NCI-H748 (cell line): Measurements from ENCODE around the gene ATP2B1.

Experiments used
- DNase-seq: peaks from one replicate; lab custom pipeline; 2025; ENCODE audit not compliant: unreplicated experiment; lab: John Stamatoyannopoulos, UW

Gene ATP2B1

DNA sequence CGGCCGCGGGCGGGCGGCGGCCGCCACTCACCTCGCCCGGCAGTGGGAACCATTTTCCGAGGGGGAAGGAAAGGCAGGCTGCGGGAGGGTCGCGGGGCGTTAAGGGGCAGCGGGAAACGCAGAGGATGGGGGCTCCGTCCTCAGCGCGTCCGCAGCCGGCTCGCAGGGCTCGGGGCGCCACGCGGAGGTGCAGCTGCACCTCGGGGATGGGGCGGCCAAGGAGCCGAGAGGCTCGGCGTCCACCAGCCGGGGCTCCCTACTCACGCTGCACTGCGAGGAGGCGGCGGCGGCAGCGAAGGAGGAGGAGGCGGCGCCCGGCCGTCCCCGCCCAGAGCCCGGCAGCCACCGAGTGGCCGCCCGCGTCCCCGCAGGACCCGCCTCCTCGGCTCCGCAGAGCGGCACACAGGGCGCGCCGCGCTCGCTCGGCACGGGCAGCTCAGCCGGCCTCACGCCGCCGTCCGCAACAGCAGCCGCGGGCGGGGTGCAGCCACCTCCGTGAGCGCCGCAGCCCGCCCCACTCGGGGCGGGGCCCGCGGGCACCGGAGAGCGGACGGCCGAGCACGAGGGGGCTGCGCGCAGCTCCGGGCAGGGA is at the start of gene ATP2B1:
Gene ATP2B1 (minus strand): TSS at position 274 of the 592 bp plus-strand sequence. CDS start 52,952 bp downstream, outside the sequence.
- peak; percentile 93 for DNase-seq

DNA sequence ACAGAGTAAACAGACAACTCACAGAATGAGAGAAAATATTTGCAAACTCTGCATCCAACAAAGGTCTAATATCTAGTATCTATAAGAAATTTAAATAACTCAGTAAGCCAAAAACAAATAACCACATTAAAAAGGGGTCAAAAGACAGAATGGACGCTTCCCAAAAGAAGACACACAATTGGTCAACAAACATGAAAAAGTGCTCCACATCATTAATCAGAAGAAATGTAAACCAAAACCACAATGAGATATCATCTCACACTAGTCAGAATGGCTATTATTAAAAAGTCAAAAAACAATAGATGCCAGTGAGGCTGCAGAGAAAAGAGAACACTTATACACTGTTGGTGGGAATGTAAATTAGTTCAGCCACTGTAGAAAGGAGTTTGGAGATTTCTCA is 49.3 kb upstream of the ATP2B1 start:
- peak; percentile 21 for DNase-seq

DNA sequence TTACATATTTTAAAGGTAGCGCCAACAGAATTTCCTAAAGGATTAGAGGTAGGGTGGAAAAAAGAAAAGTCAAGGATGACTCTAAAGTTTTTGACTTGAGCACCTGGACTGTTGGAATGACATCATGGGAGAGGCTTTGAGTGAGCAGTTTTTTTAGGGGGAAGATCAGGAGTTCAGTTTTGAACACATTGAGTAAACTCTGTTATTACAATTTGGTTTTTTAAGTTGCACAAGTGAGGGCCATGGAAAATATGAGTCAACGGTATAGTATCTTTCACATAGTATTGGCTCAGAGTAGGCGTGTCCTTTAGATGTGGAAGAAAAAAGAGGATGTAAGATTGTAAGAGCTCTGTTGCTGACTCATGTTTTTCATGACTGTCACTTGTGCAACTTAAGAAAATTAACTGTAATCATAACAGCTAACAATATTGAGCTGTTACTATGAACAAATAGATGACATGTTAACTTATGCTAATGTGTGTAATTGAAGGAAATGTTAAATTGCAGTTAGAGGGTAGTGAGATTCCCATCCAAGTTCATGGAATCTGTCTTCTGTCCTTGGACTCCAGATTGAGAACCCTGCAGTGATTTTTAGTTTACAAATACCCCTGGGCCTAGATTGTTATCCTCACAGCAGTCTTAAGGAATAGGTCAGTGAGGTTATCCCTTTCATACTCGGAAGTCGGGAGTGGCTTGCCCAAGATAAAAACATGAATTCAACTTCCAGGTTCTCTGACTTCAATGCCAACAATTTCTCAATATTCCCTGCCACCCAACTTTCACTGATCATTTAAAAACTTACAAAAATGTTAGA is 48.2 kb upstream of the ATP2B1 start:
- DNase-seq: no peak

DNA sequence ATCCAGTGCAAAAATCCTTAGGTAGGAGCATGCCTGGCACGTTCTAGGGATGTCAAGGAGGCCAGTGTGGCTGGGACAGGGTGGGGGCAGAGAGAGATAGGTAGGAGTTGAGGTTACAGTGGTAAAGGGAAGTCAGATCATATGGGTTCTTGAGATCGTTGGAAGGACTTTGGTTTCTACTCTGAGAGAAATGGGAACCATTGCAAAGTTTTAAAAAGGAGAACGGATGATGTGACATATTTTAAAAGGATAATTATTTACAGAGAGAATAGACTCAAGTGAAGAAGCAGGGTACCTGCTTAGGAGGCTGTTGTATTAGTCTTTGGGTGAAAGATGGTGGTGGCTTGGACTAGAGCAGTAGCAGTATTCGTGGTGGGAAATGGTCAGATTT is 47.6 kb upstream of the ATP2B1 start:
- DNase-seq: no peak

DNA sequence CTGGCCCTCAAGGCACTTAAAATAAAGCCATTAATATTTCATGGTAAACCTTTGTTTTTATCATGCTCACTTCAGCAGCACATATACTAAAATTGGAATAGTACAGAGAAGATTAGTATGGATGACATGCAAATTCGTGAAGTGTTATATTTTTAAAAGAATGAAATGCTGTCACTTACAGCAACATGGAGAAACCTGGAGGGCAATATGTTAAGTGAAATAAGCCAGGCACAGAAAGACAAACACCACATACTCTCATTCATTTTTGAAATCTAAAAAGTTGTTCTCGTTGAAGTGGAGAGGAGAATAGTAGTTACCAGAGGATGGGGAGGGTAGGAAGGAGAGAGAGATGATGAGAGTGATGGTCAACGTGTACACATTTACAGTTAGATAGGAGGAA is 45.4 kb upstream of the ATP2B1 start:
- no peak for DNase-seq

DNA sequence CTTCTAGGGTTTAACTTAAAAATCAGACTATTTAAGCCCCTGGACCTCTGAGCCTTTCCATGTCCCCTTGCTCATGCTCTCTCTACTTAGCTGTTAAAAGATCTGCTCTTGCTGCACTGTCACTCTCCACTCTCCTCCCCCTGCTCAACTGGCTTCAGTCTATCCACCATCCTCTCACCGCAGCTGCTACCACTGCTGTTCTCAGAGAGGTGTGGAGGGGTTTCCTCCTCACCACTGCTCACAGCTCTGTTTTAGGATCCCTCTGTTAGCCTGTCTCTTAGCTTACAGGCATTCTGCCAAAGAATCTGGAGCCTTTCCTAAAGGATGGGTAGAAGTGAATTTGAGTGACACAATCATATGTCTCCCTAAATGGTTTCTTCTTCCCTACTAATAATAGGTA is 43.7 kb upstream of the ATP2B1 start:
- no peak for DNase-seq

DNA sequence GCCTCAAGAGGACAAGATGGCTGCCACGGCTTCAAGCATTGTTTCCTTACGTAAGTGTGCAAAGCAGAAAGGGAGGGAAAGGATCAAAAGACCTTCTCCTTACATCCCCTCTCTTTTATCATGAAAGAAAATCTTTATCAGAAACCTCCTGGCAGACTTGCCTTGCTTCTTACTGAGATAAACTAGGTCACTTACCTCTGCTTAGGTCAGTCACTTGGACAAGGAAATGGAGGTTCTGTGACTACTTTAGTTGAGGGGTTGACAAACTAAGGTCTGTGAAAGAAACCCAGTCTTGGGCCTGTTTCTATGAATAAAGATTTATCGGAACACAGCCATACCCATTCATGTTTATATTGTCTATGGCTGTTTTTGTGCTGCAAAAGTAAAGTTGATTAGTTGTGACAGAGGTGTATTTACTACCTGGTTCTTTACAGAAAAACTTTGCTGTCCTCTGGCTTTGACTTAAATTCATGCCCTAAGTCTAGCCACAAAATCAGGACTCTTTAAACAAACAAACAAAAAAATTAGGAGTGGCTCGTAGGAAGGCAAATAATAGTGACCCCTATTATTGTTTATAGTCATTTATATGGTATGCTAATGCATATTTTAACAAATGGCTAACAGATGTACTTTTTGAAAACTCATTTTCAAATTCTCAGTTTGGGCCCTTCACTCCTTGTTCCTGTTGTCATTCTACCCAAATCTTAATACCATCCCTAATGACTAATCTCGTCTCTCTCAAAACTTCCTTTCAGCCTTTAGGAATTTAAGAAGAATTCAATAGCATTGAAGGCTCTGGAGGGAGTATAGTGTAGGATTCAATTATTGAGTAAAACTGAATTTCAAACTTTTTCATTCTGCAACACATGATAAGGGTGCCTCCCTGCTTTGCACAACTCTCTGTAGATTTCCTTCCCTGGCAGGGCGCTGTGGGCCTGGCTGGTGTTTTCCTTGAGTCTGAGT is 42.0 kb upstream of the ATP2B1 start:
- no peak for DNase-seq

DNA sequence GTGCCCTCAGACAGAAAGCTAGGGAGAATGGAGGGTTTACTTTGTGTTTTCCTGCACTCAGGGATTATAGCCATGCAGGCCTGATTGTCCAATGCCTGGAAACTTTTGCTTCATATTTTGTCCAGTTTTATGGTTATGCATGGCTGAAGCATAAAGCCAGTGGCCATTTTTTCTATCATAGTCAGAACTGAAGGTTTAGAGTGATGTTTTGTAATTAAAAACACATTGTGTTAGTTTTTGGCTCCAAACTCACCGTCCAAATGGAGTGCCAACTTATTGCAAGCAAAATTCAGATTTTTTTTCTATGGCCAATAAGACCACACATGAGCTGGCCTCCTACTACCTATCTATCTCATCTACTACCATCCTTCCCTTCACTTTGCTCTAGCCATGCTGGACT is 40.2 kb upstream of the ATP2B1 start:
- DNase-seq: no peak

DNA sequence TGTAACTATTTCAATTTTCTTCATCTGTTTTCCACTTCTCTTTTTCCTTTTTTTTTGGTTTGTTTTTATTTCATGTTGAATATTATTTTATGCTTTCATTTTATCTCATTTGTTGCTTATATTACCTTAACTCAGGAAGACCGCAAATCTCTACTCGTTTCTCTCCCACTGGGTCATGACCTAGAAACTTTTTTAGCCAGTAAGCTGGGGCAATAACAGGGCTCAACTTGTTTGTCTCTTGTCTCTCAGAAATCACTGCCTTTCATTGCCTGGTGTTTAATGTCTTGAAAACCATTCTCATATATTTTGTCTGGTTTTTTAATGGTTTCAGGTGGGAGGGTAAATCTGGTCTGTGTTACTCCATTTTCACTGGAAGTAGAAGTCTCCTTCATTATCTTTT is 36.6 kb upstream of the ATP2B1 start:
- no peak for DNase-seq

DNA sequence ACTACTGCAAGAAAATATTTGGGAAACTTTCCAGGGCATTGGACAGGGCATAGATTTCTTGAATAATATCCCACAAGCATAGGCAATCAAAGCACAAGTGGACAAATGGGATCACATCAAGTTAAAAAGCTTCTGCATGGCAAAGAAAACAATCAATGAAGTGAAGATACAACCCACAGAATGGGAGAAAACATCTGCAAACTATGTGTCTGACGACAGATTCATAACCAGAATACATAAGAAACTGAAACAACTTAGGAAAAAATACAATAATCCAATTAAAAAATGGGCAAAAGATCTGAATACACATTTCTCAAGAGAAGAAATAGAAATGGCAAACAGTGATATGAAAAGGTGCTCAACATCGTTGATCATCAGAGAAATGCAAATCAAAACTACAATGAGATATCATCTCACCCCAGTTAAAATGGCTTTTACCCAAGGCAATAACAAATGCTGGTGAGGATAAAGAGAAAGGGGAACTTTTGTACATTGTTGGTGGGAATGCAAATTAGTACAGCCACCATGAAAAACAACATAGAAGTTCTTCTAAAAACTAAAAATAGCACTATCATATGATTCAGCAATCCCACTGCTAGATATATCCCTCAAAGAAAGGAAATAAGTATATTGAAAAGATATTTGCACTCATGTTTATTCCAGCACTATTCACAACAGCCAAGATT is 33.8 kb upstream of the ATP2B1 start:
- DNase-seq: no peak

DNA sequence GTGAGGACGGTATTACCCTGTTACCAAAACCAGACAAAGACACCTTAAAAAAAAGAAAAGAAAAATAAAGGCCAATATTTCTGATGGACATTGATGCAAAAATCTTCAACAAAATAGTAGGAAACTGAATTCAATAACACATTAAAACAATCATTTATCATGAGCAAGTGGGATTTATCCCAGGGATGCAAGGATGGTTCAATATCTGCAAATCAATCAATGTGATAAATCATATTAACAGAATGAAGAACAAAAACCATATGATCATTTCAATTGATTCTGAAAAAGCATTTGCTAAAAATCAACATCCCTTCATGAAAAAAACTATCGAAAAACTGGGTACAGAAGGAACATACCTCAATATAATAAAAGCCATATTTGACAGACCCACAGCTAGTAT is 32.3 kb upstream of the ATP2B1 start:
- no peak for DNase-seq

DNA sequence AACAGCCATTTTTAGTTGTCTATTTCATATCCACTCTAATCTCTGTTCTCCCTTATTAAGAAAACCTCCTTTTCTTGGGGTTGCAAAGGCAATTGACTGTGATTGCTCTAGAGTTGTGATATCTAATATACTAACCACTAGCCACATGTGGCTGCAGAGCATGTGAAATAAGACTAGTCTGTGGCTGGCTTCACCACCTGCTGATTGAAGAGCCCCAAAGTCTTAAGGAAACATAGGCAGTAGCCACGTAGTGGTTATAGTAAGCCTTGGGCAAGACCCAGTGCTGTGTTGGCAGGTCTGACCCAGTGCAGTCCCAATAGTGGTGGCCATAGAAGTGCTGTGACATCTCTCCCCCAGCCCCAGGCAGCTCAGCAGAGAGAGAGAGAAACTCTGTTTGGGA is 28.4 kb upstream of the ATP2B1 start:
- no peak for DNase-seq

DNA sequence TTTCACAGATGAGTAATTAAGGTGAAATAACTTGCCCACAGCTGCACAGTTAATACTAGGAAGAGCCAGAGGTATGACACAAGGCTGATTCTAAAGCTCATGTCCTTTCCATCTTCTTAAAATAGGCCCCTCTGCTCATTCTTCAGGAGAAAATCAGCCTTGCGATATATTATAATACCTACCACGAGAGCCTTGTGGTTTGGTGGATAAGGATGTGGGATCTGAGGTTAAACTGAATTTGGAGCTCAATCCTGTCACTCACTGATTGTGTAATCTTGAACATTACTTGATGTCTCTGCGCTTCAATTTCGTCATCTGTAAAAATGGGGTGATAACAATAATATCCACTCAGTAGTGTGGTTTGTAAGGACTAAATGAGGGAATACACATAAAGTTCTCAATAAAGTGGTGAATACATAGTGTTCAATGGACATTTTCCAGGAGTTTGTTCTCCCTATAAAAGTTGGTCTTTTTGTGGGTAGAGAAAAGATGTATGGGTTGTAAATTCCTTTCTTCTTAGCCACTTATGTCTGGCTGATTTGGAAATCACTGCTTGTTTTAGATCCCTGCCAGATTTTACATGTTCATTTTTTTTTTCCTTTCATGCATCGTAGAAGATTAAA is 25.1 kb upstream of the ATP2B1 start:
- DNase-seq: no peak

DNA sequence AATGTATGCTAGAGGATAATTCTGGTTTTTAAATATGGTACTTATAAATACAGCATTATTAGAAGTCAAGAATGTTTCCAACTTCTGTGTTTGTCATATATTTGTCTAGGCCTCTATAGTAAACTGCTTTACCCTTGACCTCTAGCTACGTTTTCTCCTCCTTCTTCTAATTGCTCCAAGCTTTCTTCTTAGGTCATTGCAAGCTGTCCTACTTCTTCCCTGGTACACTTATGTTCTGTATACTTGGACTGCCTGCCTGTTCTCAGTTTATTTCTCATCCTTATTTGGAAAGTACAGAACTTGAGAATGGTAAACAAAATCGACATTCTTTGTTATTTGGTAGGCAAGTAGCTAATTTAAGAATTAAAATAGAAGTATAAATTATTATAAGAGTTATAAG is 23.9 kb upstream of the ATP2B1 start:
- DNase-seq: no peak

DNA sequence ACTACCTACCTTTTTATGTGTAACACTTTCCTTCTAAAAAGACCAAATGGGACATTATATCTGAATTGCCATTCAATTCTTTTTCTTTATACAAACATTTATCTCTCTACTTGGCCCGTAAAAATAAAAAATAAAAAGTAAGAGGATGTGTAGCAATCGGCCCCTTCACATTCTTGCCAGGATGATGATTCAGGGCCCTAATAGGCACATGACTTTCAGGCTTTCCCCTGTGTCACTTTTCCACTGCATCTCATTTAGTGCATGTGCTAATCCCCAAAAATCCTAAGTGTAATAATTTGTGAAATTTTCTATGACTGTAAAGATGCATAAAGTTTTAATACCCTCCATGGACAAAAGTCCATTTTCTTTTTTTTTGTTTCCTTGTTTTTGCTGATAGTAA is 23.0 kb upstream of the ATP2B1 start:
- peak; percentile 31 for DNase-seq

DNA sequence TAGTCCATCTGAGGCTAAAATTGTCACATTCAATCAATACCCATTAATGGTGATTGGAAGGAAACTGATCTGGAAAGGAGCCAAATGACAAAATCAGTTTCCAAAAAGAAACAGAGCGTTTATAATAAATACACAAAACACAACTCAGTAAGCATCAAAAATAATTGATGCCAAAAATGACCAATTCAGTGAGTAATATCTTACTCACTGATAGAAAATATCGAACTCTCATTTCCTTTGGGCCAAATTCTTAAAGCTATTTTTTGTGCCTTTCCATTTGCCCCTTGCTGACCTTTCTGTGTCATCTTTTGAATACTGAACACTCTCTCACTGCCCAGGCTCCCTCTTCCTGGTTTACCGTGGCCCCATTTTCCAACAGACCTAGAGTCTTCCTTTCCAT is 22.5 kb upstream of the ATP2B1 start:
- no peak for DNase-seq

DNA sequence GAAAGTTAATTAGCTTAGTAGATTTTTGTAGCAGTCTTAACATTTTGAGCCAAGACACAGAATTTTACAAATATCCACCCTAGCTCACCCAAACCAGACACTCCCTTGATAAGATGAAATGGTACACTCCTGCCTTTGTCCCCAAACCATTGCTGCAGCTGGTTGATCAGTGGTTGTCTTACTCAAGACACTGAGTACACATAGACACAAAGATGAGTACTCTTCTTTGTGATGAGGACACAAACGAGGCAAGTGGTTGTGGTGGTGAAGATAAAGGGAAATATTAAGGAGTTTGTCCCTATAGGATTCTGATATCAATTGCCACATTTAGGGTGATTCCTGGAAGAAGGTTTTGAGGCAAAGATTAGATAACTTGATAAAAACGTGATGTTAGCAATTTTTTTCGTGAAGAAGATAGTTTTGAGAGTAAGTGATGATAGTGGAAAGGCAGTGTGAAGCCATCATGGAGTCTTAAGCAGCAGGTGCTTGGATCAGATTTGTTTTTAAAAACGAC is 21.4 kb upstream of the ATP2B1 start:
- DNase-seq: peak; percentile 58

DNA sequence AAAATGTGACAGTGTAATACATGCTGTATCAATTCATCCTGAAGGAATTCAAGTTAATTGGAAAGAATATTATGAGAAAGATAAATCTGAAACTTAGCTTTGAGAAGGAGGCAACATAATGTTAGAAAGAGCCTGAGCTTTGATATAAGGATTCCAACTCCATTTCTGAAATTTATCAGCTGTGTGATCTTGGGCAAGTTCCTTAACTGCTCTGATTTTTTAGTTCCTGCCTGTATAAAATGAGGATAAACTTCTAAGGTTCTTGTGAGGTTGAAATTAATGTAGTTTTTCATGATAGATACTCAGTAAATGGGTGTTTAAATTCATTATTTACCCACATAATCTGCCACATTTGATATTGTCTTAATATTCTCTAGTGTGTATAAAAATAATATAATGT is 14.6 kb upstream of the ATP2B1 start:
- DNase-seq: no peak

DNA sequence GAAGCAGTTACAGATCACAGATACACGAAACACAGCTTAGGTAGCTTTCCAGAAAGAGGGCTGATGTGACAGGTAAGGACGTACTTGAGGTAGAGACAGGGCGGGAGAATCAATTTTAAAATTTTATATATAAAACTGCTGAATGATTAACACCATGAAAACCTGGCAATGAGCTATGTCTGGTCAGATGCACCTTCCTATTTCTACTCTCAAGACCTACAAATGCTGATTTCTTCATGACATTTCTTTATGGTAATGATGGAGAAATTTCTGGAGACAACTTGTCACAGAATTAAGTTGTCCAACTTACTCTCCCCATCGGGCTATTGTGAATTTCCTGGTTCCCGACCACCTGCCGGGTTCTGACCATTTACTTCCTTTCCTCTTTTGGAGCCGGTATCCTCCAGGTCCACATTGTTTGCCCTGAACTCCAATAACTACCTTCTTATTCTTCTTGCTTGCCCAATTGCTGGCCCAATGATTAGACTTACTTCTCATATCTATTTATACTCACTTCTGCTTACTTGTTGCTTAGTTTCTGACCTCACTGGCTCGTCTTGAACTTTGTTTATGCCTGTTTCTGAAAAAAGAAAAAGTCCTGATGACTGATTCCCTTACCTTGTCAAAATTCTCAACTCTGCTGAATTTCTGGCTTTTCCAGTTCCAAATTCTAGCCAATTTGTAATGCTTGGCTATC is 12.8 kb upstream of the ATP2B1 start:
- no peak for DNase-seq
